ENCODE measurements around the gene FNDC3B. TPM values are rescaled to one million over a fixed set of nuclear protein-coding genes. Genes with fewer than 3 reads are reported as not detected.

FNDC3B gene
- total and polyA plus RNA-seq, 9 of the 15 experiments (the other 6 are each of a cell fraction or from before 2014, with no cell fraction given) = 7.0 to 35.8 (median 16.2) TPM

GRCh38 chr3:172129850-172130716, 90.7 kb downstream of the FNDC3B start (continued):
- TF ChIP-seq, protein P1, sequence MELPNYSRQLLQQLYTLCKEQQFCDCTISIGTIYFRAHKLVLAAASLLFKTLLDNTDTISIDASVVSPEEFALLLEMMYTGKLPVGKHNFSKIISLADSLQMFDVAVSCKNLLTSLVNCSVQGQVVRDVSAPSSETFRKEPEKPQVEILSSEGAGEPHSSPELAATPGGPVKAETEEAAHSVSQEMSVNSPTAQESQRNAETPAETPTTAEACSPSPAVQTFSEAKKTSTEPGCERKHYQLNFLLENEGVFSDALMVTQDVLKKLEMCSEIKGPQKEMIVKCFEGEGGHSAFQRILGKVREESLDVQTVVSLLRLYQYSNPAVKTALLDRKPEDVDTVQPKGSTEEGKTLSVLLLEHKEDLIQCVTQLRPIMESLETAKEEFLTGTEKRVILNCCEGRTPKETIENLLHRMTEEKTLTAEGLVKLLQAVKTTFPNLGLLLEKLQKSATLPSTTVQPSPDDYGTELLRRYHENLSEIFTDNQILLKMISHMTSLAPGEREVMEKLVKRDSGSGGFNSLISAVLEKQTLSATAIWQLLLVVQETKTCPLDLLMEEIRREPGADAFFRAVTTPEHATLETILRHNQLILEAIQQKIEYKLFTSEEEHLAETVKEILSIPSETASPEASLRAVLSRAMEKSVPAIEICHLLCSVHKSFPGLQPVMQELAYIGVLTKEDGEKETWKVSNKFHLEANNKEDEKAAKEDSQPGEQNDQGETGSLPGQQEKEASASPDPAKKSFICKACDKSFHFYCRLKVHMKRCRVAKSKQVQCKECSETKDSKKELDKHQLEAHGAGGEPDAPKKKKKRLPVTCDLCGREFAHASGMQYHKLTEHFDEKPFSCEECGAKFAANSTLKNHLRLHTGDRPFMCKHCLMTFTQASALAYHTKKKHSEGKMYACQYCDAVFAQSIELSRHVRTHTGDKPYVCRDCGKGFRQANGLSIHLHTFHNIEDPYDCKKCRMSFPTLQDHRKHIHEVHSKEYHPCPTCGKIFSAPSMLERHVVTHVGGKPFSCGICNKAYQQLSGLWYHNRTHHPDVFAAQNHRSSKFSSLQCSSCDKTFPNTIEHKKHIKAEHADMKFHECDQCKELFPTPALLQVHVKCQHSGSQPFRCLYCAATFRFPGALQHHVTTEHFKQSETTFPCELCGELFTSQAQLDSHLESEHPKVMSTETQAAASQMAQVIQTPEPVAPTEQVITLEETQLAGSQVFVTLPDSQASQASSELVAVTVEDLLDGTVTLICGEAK (IDR thresholded peaks at IDR 0.05) = peak; percentile 72
- TF ChIP-seq, protein P1 (CRISPR knock-in tag; IDR thresholded peaks at IDR 0.05) = 0 out of 2 replicates have a peak, but pooled peaks have one; percentile 26
- TF ChIP-seq BMI1 (IDR thresholded peaks at IDR 0.05; ENCODE audit: low read length) (peak; percentile 89), CBX8 (IDR thresholded peaks at IDR 0.05; ENCODE audit: borderline replicate concordance, extremely low read depth, low read depth, low read length, poor library complexity, severe bottlenecking) (no peak), HDAC1 (IDR thresholded peaks at IDR 0.05) (0 out of 4 replicates have a peak, but pooled peaks of 1 of the 2 experiments have one; percentile 39), PHF8 (IDR thresholded peaks at IDR 0.05; ENCODE audit: borderline replicate concordance, low read length) (no peak), HNRNPUL1 (IDR thresholded peaks at IDR 0.05; ENCODE audit: low read length) (no peak), MYNN (IDR thresholded peaks at IDR 0.05) (peak; percentile 71; the same call in 1 of the 2 replicates), MYNN (CRISPR knock-in tag; IDR thresholded peaks at IDR 0.05) (no peak), NFYB (IDR thresholded peaks at IDR 0.05; ENCODE audit: extremely low read depth, insufficient read length) (no peak), CCAR2 (IDR thresholded peaks at IDR 0.05; ENCODE audit: low read depth, low read length) (no peak), ZNF277 (CRISPR knock-in tag; IDR thresholded peaks at IDR 0.05; ENCODE audit: borderline replicate concordance) (no peak), EWSR1 (IDR thresholded peaks at IDR 0.05; ENCODE audit: borderline replicate concordance, low read depth, partially characterized antibody) (no peak), MEIS2 (IDR thresholded peaks at IDR 0.05; ENCODE audit: partially characterized antibody) (peak; percentile 78), MXI1 (IDR thresholded peaks at IDR 0.05; ENCODE audit: low read depth, low read length) (peak; percentile 80)
- TF ChIP-seq, protein P2, sequence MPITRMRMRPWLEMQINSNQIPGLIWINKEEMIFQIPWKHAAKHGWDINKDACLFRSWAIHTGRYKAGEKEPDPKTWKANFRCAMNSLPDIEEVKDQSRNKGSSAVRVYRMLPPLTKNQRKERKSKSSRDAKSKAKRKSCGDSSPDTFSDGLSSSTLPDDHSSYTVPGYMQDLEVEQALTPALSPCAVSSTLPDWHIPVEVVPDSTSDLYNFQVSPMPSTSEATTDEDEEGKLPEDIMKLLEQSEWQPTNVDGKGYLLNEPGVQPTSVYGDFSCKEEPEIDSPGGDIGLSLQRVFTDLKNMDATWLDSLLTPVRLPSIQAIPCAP (CRISPR knock-in tag; IDR thresholded peaks at IDR 0.05; ENCODE audit: borderline replicate concordance) = no peak
